ENCODE data around the gene CFAP20DC.

GRCh38 chr3:58755150-58755549 is 294.7 kb downstream of the CFAP20DC start:
- TF ChIP-seq CTCF (IDR thresholded peaks at IDR 0.05; ENCODE audit: low read length) (no peak), EZH2 (optimal IDR thresholded peaks at IDR 0.05; ENCODE audit: low read depth, low read length) (no peak), EZH2phosphoT487 (IDR thresholded peaks at IDR 0.05; ENCODE audit: low read length) (no peak)
